GM12891 (cell line): Measurements from ENCODE around the gene SSH2.
A peak's percentile ranks its signal among the peaks of the same experiment; 100 is the strongest.

Experiments used
- DNase-seq: peaks from one replicate; pipeline ENCODE4 v3.0.0; 2011; ENCODE audit warnings: low spot score; ENCODE audit not compliant: insufficient read length
- FAIRE-seq: peaks from 2 replicates; lab custom pipeline; 2011; peaks lifted over from hg19 to GRCh38; lab: Jason Lieb, UNC
- PAX5 ChIP-seq: IDR thresholded peaks from 2 replicates; pipeline ENCODE4 v1.6.1; 2011; ENCODE audit warnings: low read length, moderate library complexity, mild to moderate bottlenecking; ENCODE audit not compliant: insufficient read depth, severe bottlenecking
- POLR2A ChIP-seq: IDR thresholded peaks from 2 replicates; pipeline ENCODE4 v1.6.1; 2011; ENCODE audit warnings: low read depth, low read length, control low read depth
- POLR2AphosphoS5 ChIP-seq: IDR thresholded peaks from 2 replicates; pipeline ENCODE4 v1.6.1; 2011; ENCODE audit warnings: low read depth, low read length, control low read depth
- POU2F2 ChIP-seq: IDR thresholded peaks from 2 replicates; pipeline ENCODE4 v1.6.1; 2011; ENCODE audit warnings: low read depth, mild to moderate bottlenecking, control low read depth, low read length, moderate library complexity
- SPI1 ChIP-seq: IDR thresholded peaks from 2 replicates; pipeline ENCODE4 v1.6.1; 2011; ENCODE audit warnings: low read depth, low read length, control low read depth
- TAF1 ChIP-seq: IDR thresholded peaks from 2 replicates; pipeline ENCODE4 v1.6.1; 2011; ENCODE audit warnings: low read depth, low read length, control low read depth

Gene SSH2

DNA sequence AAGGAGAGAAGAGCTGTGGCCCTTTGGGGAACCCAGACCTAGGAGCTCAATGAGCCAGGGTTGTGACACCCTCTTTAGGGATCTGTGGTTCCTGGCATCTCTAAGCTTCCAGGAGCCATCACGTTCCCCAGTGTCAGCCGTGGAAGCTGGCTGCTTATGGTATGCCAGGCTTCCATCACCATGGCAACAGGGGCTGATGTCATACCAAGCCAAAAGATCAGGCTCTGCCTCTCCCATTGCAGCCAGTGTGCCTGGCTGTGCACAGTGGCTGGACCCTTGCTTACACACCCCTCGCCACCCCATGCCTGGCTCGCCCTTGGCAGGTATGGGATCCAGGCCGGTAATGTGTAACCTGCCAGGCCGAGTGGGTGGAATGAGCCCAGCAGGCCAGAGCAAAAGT, 91.1 kb downstream of the SSH2 start:
- TF ChIP-seq PAX5 (no peak), POLR2A (no peak), POLR2AphosphoS5 (no peak), POU2F2 (no peak), SPI1 (no peak), TAF1 (no peak)
- DNase-seq: no peak
- FAIRE-seq: no peak

DNA sequence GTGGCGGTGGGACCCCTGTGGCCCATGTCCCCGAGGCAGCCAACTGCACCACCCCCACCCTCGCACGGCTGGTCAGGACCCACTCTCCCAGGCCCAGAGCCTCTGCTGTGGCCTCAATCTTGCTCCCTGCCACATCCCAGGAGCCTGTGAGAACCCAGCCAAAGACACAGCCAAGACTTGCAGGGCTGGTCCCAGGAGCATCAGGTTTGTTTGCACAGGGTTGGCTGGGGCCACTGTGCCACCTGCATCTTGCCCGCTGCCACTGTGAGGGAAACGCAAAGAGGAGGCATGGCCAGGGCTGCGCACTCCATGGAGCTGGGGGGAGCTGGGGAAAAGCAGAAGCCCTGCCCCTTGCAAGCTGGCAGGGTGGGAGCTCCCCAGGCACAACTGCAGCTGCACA, 92.5 kb downstream of the SSH2 start:
- FAIRE-seq (no peak), DNase-seq (no peak)
- TF ChIP-seq PAX5 (no peak), POU2F2 (no peak), SPI1 (no peak), TAF1 (no peak), POLR2A (no peak), POLR2AphosphoS5 (no peak)

DNA sequence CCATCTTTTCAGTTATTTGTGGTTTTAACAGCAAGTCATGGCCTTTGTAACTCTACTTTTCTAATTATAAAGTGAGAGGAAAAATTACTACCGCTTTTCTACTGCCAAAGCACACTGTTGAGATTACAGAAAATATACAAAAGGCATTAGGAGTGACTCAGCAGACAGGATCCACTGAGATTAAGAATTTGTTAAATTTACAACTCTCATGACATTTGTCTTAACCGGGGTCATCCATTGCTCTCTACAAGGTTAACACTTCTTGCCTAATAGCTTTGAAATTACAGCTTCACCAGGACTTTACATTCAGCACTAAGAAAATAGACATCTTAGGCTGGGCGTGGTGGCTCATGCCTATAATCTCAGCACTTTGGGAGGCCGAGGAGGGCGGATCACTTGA, 93.4 kb downstream of the SSH2 start:
- FAIRE-seq (no peak), DNase-seq (no peak)
- TF ChIP-seq SPI1 (no peak), TAF1 (no peak), PAX5 (no peak), POLR2A (no peak), POLR2AphosphoS5 (no peak), POU2F2 (no peak)

DNA sequence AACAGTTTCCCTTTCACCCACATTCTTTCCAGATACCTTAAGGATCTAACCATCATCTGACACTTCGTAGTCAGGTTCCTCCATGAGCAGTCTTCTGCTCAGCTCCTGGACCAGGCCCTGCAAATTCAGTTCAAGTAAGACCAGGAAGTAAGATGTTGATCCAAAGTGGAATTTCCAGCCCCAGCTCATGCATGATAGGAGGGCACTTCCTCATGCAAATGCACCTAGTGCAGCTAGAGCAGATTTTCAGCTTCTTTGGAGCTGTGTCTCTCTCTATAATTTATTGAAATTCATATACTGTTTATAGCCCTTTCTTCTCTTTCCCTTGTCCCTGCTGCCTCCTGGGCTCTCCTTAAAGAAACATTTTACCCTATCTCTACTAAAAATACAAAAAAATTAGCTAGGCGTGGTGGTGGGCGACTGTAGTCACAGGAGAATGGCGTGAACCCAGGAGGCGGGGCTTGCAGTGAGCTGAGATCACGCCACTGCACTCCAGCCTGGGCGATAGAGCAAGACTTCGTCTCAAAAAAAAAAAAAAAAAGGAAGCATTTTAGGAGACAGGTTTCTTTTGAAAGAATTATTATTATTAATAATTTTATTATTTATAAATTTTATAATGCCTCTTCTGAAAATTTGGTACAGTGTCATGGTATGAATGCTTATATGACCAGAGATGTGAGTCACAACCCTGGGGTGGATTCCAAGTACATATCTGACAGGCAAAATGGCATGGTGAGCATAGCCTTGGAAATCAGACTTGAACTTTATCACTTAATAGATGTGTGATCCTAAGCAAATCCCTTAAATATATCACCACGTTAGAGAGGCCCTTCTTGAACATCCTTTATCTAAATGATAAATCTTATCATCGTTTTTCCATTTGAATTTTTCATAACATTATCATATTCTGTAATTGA, 94.3 kb downstream of the SSH2 start:
- TF ChIP-seq POLR2AphosphoS5: no peak
- TF ChIP-seq POU2F2: no peak
- TF ChIP-seq TAF1: no peak
- no peak for TF ChIP-seq POLR2A
- TF ChIP-seq PAX5: no peak
- TF ChIP-seq SPI1: no peak
- DNase-seq: no peak

DNA sequence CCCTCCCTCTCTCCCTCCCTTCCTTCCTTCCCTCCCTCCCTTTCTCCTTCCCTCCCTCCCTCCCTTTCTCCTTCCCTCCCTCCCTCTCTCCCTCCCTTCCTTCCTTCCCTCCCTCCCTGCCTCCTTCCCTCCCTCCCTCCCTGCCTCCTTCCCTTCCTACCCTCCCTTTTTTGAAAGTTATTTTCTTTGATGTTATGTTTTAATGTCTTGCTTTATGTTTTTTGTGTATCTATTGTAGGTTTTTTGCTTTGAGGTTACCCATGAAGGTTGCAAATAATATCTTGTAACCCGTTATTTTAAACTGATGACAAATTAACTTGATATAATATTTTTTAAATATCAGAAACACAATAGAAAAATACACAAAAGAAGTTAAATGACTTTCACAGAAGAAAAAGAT, 96.2 kb downstream of the SSH2 start:
- TF ChIP-seq POLR2AphosphoS5 (no peak), TAF1 (no peak), POU2F2 (no peak), PAX5 (no peak), POLR2A (no peak), SPI1 (no peak)
- no peak for FAIRE-seq
- no peak for DNase-seq

More for the DNA sequence above, 94.3 kb downstream of the SSH2 start:
- peak; percentile 23 for FAIRE-seq

DNA sequence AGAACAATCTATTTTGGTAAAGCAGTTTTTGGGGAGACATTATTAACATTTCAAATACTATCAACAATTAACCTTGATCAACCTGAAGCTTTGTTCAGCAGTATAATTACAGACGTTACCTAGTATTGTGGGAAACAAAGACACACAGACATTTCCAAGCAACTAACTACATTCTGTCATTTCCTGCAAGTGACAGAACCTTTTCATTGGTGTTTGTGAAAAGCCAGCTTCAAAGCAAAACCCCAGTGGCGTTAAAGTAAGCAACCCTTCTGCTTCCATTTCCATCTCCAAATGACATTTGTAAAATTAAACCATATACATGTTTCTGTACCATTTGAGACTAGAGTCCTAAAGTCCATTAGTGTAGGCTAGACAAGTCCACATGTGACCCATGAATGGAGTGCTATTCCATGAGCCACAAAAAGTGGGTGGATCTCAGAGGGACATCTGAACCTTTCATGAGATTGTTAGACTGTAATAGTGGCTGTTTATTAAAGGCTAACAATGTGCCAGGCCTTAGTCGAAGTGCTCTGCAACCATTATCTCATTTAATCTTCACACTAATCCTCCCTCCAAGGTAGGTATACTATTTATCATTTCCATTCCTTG, 101.2 kb downstream of the SSH2 start:
- FAIRE-seq: no peak
- no peak for TF ChIP-seq POLR2AphosphoS5
- no peak for TF ChIP-seq POU2F2
- no peak for TF ChIP-seq POLR2A
- no peak for TF ChIP-seq PAX5
- no peak for TF ChIP-seq SPI1
- TF ChIP-seq TAF1: no peak
- DNase-seq: no peak

DNA sequence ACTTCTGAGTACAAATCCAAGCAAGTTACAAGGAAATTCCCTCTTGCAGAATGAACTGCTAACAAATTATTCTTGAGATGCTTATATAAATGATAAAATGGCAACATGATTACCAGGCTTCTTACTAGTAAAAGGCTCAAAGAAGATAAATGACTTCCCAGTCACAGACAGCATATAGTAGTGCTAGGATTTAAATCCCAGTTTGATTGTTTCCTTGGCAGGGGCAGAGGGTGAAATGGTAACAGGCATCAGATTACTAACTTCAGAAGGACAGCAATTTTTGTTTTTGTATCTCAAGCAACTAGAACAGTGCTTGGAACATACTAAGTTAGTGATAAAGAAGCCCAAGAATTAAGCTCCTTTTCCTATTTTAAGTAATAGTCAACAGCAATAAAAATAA, 102.8 kb downstream of the SSH2 start:
- DNase-seq (no peak), FAIRE-seq (no peak)
- TF ChIP-seq POU2F2 (no peak), PAX5 (no peak), SPI1 (no peak), POLR2A (no peak), TAF1 (no peak), POLR2AphosphoS5 (no peak)

DNA sequence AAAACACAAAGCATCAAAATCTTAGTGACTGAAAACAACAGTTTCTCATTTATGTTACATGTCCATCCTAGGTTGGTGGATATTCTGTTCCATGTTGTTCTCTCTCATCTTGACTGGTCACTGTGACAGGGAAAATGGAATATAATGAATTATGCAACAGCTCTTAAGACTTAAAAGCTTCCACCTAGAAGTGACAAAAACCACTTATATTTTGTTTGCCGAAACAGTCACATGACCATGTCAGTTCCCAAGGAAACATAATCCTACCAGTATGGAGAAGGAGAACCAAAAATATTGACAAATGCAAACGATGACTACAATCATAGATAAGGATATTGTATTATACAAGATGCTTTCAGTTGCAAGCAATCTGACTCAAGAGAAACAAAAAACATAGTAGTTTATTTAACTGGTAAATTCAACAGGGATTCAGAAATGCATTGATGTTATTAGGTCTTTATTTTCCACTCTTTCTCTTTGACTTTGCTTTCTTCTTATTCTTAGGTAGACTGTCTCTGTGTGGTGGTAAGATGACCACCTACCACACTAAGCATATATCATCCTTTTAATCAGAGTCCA, 103.8 kb downstream of the SSH2 start:
- FAIRE-seq (peak; percentile 16), DNase-seq (no peak)

DNA sequence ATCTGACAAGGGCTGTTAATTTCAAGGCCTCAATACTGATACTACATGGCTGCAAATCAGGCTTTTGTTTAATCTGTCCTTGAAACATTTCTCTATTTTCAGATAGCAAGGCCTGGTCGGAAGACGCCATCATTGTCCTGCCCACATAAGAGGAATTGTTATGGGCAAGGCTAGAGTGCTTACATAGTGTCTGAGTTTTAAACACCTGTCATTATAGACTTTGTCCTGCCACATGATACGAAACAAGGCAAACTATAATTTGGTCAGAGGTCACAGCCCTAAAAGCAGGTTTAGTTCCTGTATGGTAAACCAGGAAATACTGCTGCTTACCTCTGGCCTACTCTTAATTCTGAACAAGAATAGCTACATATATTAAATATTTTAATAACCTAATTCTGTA, 104.4 kb downstream of the SSH2 start:
- FAIRE-seq: peak; percentile 78
- DNase-seq: no peak
- TF ChIP-seq TAF1 (no peak), POU2F2 (no peak), SPI1 (no peak), POLR2AphosphoS5 (no peak), POLR2A (no peak), PAX5 (no peak)

More for the DNA sequence above, 103.8 kb downstream of the SSH2 start:
- TF ChIP-seq POLR2A: no peak
- no peak for TF ChIP-seq POU2F2
- TF ChIP-seq POLR2AphosphoS5: no peak
- no peak for TF ChIP-seq PAX5
- TF ChIP-seq TAF1: no peak
- no peak for TF ChIP-seq SPI1

DNA sequence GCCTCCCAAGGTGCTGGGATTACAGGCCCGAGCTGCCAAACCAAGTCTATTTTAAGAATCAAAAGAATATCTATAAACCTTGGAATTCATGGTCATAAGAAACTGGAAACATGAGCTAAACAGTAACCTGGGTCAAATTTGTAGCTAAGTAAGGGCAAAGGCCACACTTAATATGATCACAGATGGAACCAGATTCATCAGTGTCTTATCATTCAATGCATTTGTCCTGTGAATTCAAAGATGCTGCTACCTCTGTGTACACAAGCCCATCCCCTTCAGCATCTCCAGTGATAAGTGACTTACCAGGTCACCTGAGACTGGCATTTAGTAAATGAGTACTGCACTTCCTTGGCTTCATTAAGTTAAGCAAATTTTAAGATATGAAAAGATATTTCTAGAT, 108.1 kb downstream of the SSH2 start:
- no peak for DNase-seq
- no peak for FAIRE-seq
- TF ChIP-seq POU2F2 (no peak), POLR2AphosphoS5 (no peak), POLR2A (no peak), TAF1 (no peak), PAX5 (no peak), SPI1 (no peak)

DNA sequence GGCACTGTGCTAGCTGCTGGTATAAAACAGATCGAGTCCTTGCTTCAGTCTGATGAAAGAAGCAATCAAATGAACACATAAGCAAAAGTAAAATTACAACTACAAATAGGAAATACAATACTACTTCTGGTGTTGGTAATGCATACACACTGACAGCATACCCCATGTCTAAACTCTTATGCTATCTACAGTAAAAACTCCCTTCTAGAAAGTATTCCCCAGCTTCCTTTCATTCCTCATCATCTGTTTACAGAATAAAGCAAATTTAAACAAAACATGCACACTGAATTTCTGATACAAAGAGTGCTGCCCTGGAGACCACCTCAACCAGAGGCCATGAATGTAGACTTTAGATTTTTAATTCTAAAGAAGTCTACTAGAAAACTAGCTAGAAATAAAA, 109.6 kb downstream of the SSH2 start:
- FAIRE-seq (no peak), DNase-seq (no peak)
- TF ChIP-seq POLR2AphosphoS5: no peak
- TF ChIP-seq POU2F2: no peak
- no peak for TF ChIP-seq SPI1
- no peak for TF ChIP-seq TAF1
- TF ChIP-seq PAX5: no peak
- no peak for TF ChIP-seq POLR2A
